Measurements from ENCODE around the gene PIK3IP1. TPM values are rescaled to one million over a fixed set of nuclear protein-coding genes. Genes with fewer than 3 reads are reported as not detected.

PIK3IP1 gene
- total RNA-seq (2022; extraction: Qiagen RNA extraction), result 0.64 to 0.84 TPM (median 0.74 TPM) in 5 replicates

GRCh38 chr22:31292236-31292989 lies at the start of gene PIK3IP1:
Gene PIK3IP1 (minus strand): TSS chr22:31292488. CDS start chr22:31292344, 144 bp downstream.

Other genes with a start within 250 kb of the PIK3IP1 start
- gene SMTN, start 211.2 kb downstream of the PIK3IP1 start, total RNA-seq (2022; extraction: Qiagen RNA extraction), result 25.3 to 28.4 TPM (median 25.7 TPM) in 5 replicates
- 49.5 to 76.8 TPM (median 67.1 TPM) in 5 replicates for gene SELENOM, start 184.9 kb downstream of the PIK3IP1 start, total RNA-seq (2022; extraction: Qiagen RNA extraction)
- gene INPP5J, start 169.5 kb downstream of the PIK3IP1 start, total RNA-seq (2022; extraction: Qiagen RNA extraction), result 0.33 to 0.70 TPM (median 0.54 TPM) in 5 replicates
- gene PLA2G3, start 152.0 kb downstream of the PIK3IP1 start, total RNA-seq (2022; extraction: Qiagen RNA extraction), result not detected in 5 replicates
- gene RNF185, start 132.3 kb downstream of the PIK3IP1 start, total RNA-seq (2022; extraction: Qiagen RNA extraction), result 23.4 to 26.5 TPM (median 25.2 TPM) in 5 replicates
- gene LIMK2, start 80.2 kb downstream of the PIK3IP1 start, total RNA-seq (2022; extraction: Qiagen RNA extraction), result 6.9 to 8.5 TPM (median 7.2 TPM) in 5 replicates
- 20.1 to 22.5 TPM (median 21.6 TPM) in 5 replicates for gene PATZ1, start 53.9 kb upstream of the PIK3IP1 start, total RNA-seq (2022; extraction: Qiagen RNA extraction)
- 54.8 to 94.9 TPM (median 59.1 TPM) in 5 replicates for gene DRG1, start 107.1 kb upstream of the PIK3IP1 start, total RNA-seq (2022; extraction: Qiagen RNA extraction)
- gene EIF4ENIF1, start 197.4 kb upstream of the PIK3IP1 start, total RNA-seq (2022; extraction: Qiagen RNA extraction), result 12.1 to 18.1 TPM (median 15.3 TPM) in 5 replicates
- gene SFI1, start 204.0 kb upstream of the PIK3IP1 start, total RNA-seq (2022; extraction: Qiagen RNA extraction), result 8.0 to 11.0 TPM (median 10.2 TPM) in 5 replicates

All from A549 treated with Hydrocortisone at 1 μM for 4 hours (cell line).